ENCODE data around the gene CLPX.

Gene CLPX

GRCh38 chr15:65212097-65212496, 27.0 kb upstream of the CLPX start:
- peak; percentile 51 to 78 (median 76) for DNase-seq
- Histone ChIP-seq H3K27me3 (replicated peaks in 2 of 5; ENCODE audit: control insufficient read depth in 4 of 5, insufficient read depth in 5 of 5, low read length in 4 of 5) (no peaks in the 10 kb centered on the region), H3K4me3 (ENCODE audit: control insufficient read depth in 1 of 7, extremely low read depth in 1 of 7, insufficient read depth in 4 of 7, low read depth in 2 of 7, low read length in 6 of 7) (no peak overlapping the region), H3K36me3 (ENCODE audit: control insufficient read depth in 4 of 4, insufficient read depth in 4 of 4, low read length in 3 of 4) (no peaks in the 10 kb centered on the region), H3K4me1 (ENCODE audit: control extremely low read depth in 1 of 4, control insufficient read depth in 4 of 4, insufficient read depth in 4 of 4, low read length in 3 of 4) (peaks cover 0 to 14% (median 4%) of the 10 kb centered on the region in 4 experiments), H3K27ac (ENCODE audit: insufficient read depth in 1 of 2, low read depth in 1 of 2, low read length in 2 of 2, poor library complexity in 1 of 2, severe bottlenecking in 2 of 2) (no peak overlapping the region), H3K9me3 (ENCODE audit: control extremely low read depth in 1 of 5, control insufficient read depth in 4 of 5, insufficient read depth in 2 of 5, low read depth in 1 of 5, low read length in 4 of 5) (no peaks in the 10 kb centered on the region)
- CTCF ChIA-PET: interaction anchor here (0.8 to 2.6 kb wide), 11 partner anchors 10 to 87 kb away, joined by 3 to 13 read pairs (median 4); no protein-coding TSS in a partner anchor
- WGBS (ENCODE audit: insufficient coverage): 87% methylated on average over 4 of the region's 5 CpGs
- POLR2A ChIA-PET: interaction anchor here (0.6 kb wide), 1 partner anchor 34 kb away, joined by 3 read pairs; no protein-coding TSS in a partner anchor

- ChIA-PET CTCF (interaction anchor here (0.8 to 2.6 kb wide), 12 partner anchors 10 to 88 kb away, joined by 3 to 13 read pairs (median 4); no protein-coding TSS in a partner anchor), POLR2A (interaction anchor here (0.6 kb wide), 1 partner anchor 33 kb away, joined by 3 read pairs; no protein-coding TSS in a partner anchor)
- Histone ChIP-seq H3K27ac (ENCODE audit: insufficient read depth in 1 of 2, low read depth in 1 of 2, low read length in 2 of 2, poor library complexity in 1 of 2, severe bottlenecking in 2 of 2) (no peak overlapping the region), H3K27me3 (replicated peaks in 2 of 5; ENCODE audit: control insufficient read depth in 4 of 5, insufficient read depth in 5 of 5, low read length in 4 of 5) (no peaks in the 10 kb centered on the region), H3K9me3 (ENCODE audit: control extremely low read depth in 1 of 5, control insufficient read depth in 4 of 5, insufficient read depth in 2 of 5, low read depth in 1 of 5, low read length in 4 of 5) (no peaks in the 10 kb centered on the region), H3K36me3 (ENCODE audit: control insufficient read depth in 4 of 4, insufficient read depth in 4 of 4, low read length in 3 of 4) (no peaks in the 10 kb centered on the region), H3K4me1 (ENCODE audit: control extremely low read depth in 1 of 4, control insufficient read depth in 4 of 4, insufficient read depth in 4 of 4, low read length in 3 of 4) (peaks cover 0 to 14% (median 4%) of the 10 kb centered on the region in 4 experiments), H3K4me3 (ENCODE audit: control insufficient read depth in 1 of 7, extremely low read depth in 1 of 7, insufficient read depth in 4 of 7, low read depth in 2 of 7, low read length in 6 of 7) (no peak overlapping the region)
- peak in 2 of 3 donors; percentile 29 to 33 for DNase-seq
- 61% methylated on average over 6 of the region's 6 CpGs for WGBS (ENCODE audit: insufficient coverage)
Observed at GRCh38 chr15:65211482-65211982, 26.4 kb upstream of the CLPX start.

- CTCF ChIA-PET: interaction anchor here (0.8 to 2.6 kb wide), 9 partner anchors 9 to 163 kb away, joined by 3 to 13 read pairs (median 4); no protein-coding TSS in a partner anchor
Observed at GRCh38 chr15:65210770-65211481, 25.8 kb upstream of the CLPX start, which contains the start of gene CILP. Gene CILP, minus strand, starts transcription at chr15:65211473. Its CDS starts 1,718 bp downstream, at chr15:65209755.

GRCh38 chr15:65209701-65210643, 24.8 kb upstream of the CLPX start:
- Histone ChIP-seq H3K27ac (ENCODE audit: insufficient read depth in 1 of 2, low read depth in 1 of 2, low read length in 2 of 2, poor library complexity in 1 of 2, severe bottlenecking in 2 of 2) (no peak overlapping the region), H3K27me3 (replicated peaks in 2 of 5; ENCODE audit: control insufficient read depth in 4 of 5, insufficient read depth in 5 of 5, low read length in 4 of 5) (no peaks in the 10 kb centered on the region), H3K4me1 (ENCODE audit: control extremely low read depth in 1 of 4, control insufficient read depth in 4 of 4, insufficient read depth in 4 of 4, low read length in 3 of 4) (peaks cover 0 to 14% (median 4%) of the 10 kb centered on the region in 4 experiments), H3K4me3 (ENCODE audit: control insufficient read depth in 1 of 7, extremely low read depth in 1 of 7, insufficient read depth in 4 of 7, low read depth in 2 of 7, low read length in 6 of 7) (no peak overlapping the region), H3K36me3 (ENCODE audit: control insufficient read depth in 4 of 4, insufficient read depth in 4 of 4, low read length in 3 of 4) (no peaks in the 10 kb centered on the region), H3K9me3 (ENCODE audit: control extremely low read depth in 1 of 5, control insufficient read depth in 4 of 5, insufficient read depth in 2 of 5, low read depth in 1 of 5, low read length in 4 of 5) (no peaks in the 10 kb centered on the region)
- ChIA-PET CTCF (interaction anchor here (0.8 to 2.9 kb wide), 4 partner anchors 8 to 162 kb away, joined by 3 to 10 read pairs (median 6); no protein-coding TSS in a partner anchor), POLR2A (interaction anchor here (0.5 kb wide), 1 partner anchor 14 kb away, joined by 4 read pairs; no protein-coding TSS in a partner anchor)
- WGBS (ENCODE audit: insufficient coverage): 86% methylated on average over 15 of the region's 17 CpGs
- no peak for DNase-seq

More at GRCh38 chr15:65210770-65211481, 25.8 kb upstream of the CLPX start, which contains the start of gene CILP:
- H3K9me3 ChIP-seq (ENCODE audit: control extremely low read depth in 1 of 5, control insufficient read depth in 4 of 5, insufficient read depth in 2 of 5, low read depth in 1 of 5, low read length in 4 of 5): no peaks in the 10 kb centered on the region
- H3K4me3 ChIP-seq (ENCODE audit: control insufficient read depth in 1 of 7, extremely low read depth in 1 of 7, insufficient read depth in 4 of 7, low read depth in 2 of 7, low read length in 6 of 7): no peak within 1 kb of the TSS
- 76% methylated on average over 8 of the region's 8 CpGs for WGBS (ENCODE audit: insufficient coverage)
- H3K27me3 ChIP-seq (replicated peaks in 2 of 5; ENCODE audit: control insufficient read depth in 4 of 5, insufficient read depth in 5 of 5, low read length in 4 of 5): no peaks in the 10 kb centered on the region
- POLR2A ChIA-PET: interaction anchor here (0.5 kb wide), 1 partner anchor 13 kb away, joined by 4 read pairs; no protein-coding TSS in a partner anchor
- DNase-seq: no peak
- no peaks in the 10 kb centered on the region for H3K36me3 ChIP-seq (ENCODE audit: control insufficient read depth in 4 of 4, insufficient read depth in 4 of 4, low read length in 3 of 4)
- H3K4me1 ChIP-seq (ENCODE audit: control extremely low read depth in 1 of 4, control insufficient read depth in 4 of 4, insufficient read depth in 4 of 4, low read length in 3 of 4): peaks cover 0 to 14% (median 4%) of the 10 kb centered on the region in 4 experiments
- H3K27ac ChIP-seq (ENCODE audit: insufficient read depth in 1 of 2, low read depth in 1 of 2, low read length in 2 of 2, poor library complexity in 1 of 2, severe bottlenecking in 2 of 2): no peak within 1 kb of the TSS

- Histone ChIP-seq H3K27ac (ENCODE audit: insufficient read depth in 1 of 2, low read depth in 1 of 2, low read length in 2 of 2, poor library complexity in 1 of 2, severe bottlenecking in 2 of 2) (no peak overlapping the region), H3K27me3 (replicated peaks in 2 of 5; ENCODE audit: control insufficient read depth in 4 of 5, insufficient read depth in 5 of 5, low read length in 4 of 5) (no peaks in the 10 kb centered on the region), H3K36me3 (ENCODE audit: control insufficient read depth in 4 of 4, insufficient read depth in 4 of 4, low read length in 3 of 4) (no peaks in the 10 kb centered on the region), H3K4me3 (ENCODE audit: control insufficient read depth in 1 of 7, extremely low read depth in 1 of 7, insufficient read depth in 4 of 7, low read depth in 2 of 7, low read length in 6 of 7) (no peak overlapping the region), H3K4me1 (ENCODE audit: control extremely low read depth in 1 of 4, control insufficient read depth in 4 of 4, insufficient read depth in 4 of 4, low read length in 3 of 4) (peaks cover 0 to 14% (median 4%) of the 10 kb centered on the region in 4 experiments), H3K9me3 (ENCODE audit: control extremely low read depth in 1 of 5, control insufficient read depth in 4 of 5, insufficient read depth in 2 of 5, low read depth in 1 of 5, low read length in 4 of 5) (no peaks in the 10 kb centered on the region)
- ChIA-PET CTCF (interaction anchor here (0.6 to 2.9 kb wide), 9 partner anchors 10 to 1822 kb away, joined by 3 to 8 read pairs (median 5); no protein-coding TSS in a partner anchor), POLR2A (interaction anchor here (0.6 kb wide), 1 partner anchor 19 kb away, joined by 3 read pairs; no protein-coding TSS in a partner anchor)
- no peak for DNase-seq
- WGBS (ENCODE audit: insufficient coverage): 92% methylated on average over 2 of the region's 2 CpGs
Observed at GRCh38 chr15:65208647-65209046, 23.5 kb upstream of the CLPX start.

- ChIA-PET POLR2A (no interaction called here), CTCF (interaction anchor here (0.9 to 2.9 kb wide), 8 partner anchors 8 to 79 kb away, joined by 3 to 8 read pairs (median 4); no protein-coding TSS in a partner anchor)
- Histone ChIP-seq H3K36me3 (ENCODE audit: control insufficient read depth in 4 of 4, insufficient read depth in 4 of 4, low read length in 3 of 4) (no peaks in the 10 kb centered on the region), H3K4me3 (ENCODE audit: control insufficient read depth in 1 of 7, extremely low read depth in 1 of 7, insufficient read depth in 4 of 7, low read depth in 2 of 7, low read length in 6 of 7) (no peak overlapping the region), H3K9me3 (ENCODE audit: control extremely low read depth in 1 of 5, control insufficient read depth in 4 of 5, insufficient read depth in 2 of 5, low read depth in 1 of 5, low read length in 4 of 5) (no peaks in the 10 kb centered on the region), H3K4me1 (ENCODE audit: control extremely low read depth in 1 of 4, control insufficient read depth in 4 of 4, insufficient read depth in 4 of 4, low read length in 3 of 4) (peaks cover 0 to 14% (median 4%) of the 10 kb centered on the region in 4 experiments), H3K27ac (ENCODE audit: insufficient read depth in 1 of 2, low read depth in 1 of 2, low read length in 2 of 2, poor library complexity in 1 of 2, severe bottlenecking in 2 of 2) (no peak overlapping the region), H3K27me3 (replicated peaks in 2 of 5; ENCODE audit: control insufficient read depth in 4 of 5, insufficient read depth in 5 of 5, low read length in 4 of 5) (no peaks in the 10 kb centered on the region)
- WGBS (ENCODE audit: insufficient coverage): 94% methylated on average over 6 of the region's 6 CpGs
- DNase-seq: no peak
Observed at GRCh38 chr15:65207280-65207840, 22.2 kb upstream of the CLPX start.

Measured in common myeloid progenitor, CD34-positive (primary cell).